ENCODE data around the gene TEX29.

DNA sequence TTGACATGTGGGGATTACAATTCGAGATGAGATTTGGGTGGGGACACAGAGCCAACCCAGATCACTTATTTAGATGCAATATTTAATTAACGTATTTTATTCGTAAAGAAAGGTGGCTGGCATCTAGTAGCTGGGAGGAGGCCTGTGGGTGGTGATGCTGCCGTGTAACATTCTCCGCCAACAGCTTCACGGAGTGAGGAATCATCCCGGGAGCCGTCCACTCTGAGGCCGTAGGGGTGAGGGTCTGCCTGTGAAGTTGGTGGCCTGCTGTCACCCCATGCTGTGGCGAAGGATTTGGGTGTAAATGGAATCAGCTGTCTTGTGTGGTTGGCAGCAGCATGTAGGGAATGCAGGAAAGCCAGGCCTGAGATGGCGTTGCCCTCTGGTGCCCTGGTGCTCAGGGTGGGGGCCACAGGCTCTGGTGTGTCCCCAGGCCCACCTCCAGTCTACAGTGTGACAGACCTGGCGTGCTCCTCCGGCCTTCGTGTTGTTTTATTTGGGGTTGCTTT lies 3.3 kb upstream of the TEX29 start:
- TF ChIP-seq EZH2phosphoT487 (IDR thresholded peaks at IDR 0.05; ENCODE audit: borderline replicate concordance) (no peak), CTCF (conservative IDR thresholded peaks at IDR 0.05; ENCODE audit: low read length) (no peak)
